Erythroblast (primary cell): ENCODE measurements around the gene GIMAP1.

Experiments
- GATA1 ChIP-seq: IDR thresholded peaks from 2 replicates; pipeline ENCODE4 v1.6.1; 2011; ENCODE audit warnings: low read depth, mild to moderate bottlenecking, control low read depth, low read length, moderate library complexity
- POLR2A ChIP-seq: IDR thresholded peaks from 2 replicates; pipeline ENCODE4 v1.6.1; 2011; ENCODE audit warnings: mild to moderate bottlenecking, low read length

- TF ChIP-seq POLR2A (no peak), GATA1 (no peak)
These were observed 22.2 kb downstream of the GIMAP1 start for GRCh38 chr7:150738591-150739001.
